PFSK-1 (cell line): ENCODE measurements around the gene SCARB1.

Experiments used
- POLR2AphosphoS5 ChIP-seq: IDR thresholded peaks from 2 replicates; pipeline ENCODE4 v1.6.1; 2012; ENCODE audit warnings: low read depth, mild to moderate bottlenecking, control low read depth, low read length, moderate library complexity
- REST ChIP-seq, 2 experiments: IDR thresholded peaks; 2 replicates each; pipeline versions ENCODE4 v1.6.1 to v1.8.0; 2011 to 2012; ENCODE audit warnings: low read depth in 2 of 2, low read length in 2 of 2, control low read depth in 1 of 2, inconsistent platforms in 1 of 2, mild to moderate bottlenecking in 1 of 2, moderate library complexity in 1 of 2; ENCODE audit not compliant: insufficient read depth in 1 of 2
- SIN3A ChIP-seq: IDR thresholded peaks from 2 replicates; pipeline ENCODE4 v1.6.1; 2012; ENCODE audit warnings: mild to moderate bottlenecking, low read length, moderate library complexity, borderline replicate concordance; ENCODE audit not compliant: insufficient read depth
- TAF1 ChIP-seq: IDR thresholded peaks from 2 replicates; pipeline ENCODE4 v1.6.1; 2012; ENCODE audit warnings: low read length, control low read depth, borderline replicate concordance; ENCODE audit not compliant: insufficient read depth

GRCh38 chr12:124750787-124751471, 112.7 kb downstream of the SCARB1 start:
- TF ChIP-seq REST (IDR thresholded peaks at IDR 0.05; ENCODE audit: insufficient read depth in 1 of 2, low read depth in 2 of 2, low read length in 2 of 2): no peak
- no peak for TF ChIP-seq SIN3A
- TF ChIP-seq TAF1: no peak
- no peak for TF ChIP-seq POLR2AphosphoS5
